Bronchial epithelial cell (primary cell): Measurements from ENCODE around the gene GIT1. TPM values are rescaled to one million over a fixed set of nuclear protein-coding genes. Genes with fewer than 3 reads are reported as not detected.

Experiments
- DNase-seq: peaks from one replicate; pipeline ENCODE4 v3.0.0-alpha.2; 2010; ENCODE audit warnings: low read depth
- FAIRE-seq: peaks from 2 replicates; lab custom pipeline; 2011; peaks lifted over from hg19 to GRCh38; lab: Jason Lieb, UNC
- H3K27me3 ChIP-seq: 2 replicates; pipeline ENCODE4 v1.5.1; 2011; ENCODE audit warnings: low read length; ENCODE audit not compliant: control insufficient read depth, insufficient read depth
- H3K36me3 ChIP-seq: 2 replicates; pipeline ENCODE4 v1.5.1; 2011; ENCODE audit warnings: low read length; ENCODE audit not compliant: control insufficient read depth, insufficient read depth
- H3K4me3 ChIP-seq: 2 replicates; pipeline ENCODE4 v1.5.1; 2011; ENCODE audit warnings: mild to moderate bottlenecking, low read depth, low read length, control low read depth
- total RNA-seq: library from RNA; depleted of rRNA; stranded (reverse); fragments of >200 nt; gene quantifications from 2 replicates; pipeline ENCODE4 v1.2.1, GENCODE V29; 2014
- TF ChIP-seq, protein P1 (sequence below): IDR thresholded peaks from 2 replicates; pipeline ENCODE4 v1.5.1; 2011; ENCODE audit warnings: mild to moderate bottlenecking, moderate library complexity, low read length, control low read depth, inconsistent platforms; ENCODE audit not compliant: insufficient read depth, severe bottlenecking

GIT1 gene
- total RNA-seq, 1 donor from 2014 or later: 16.3 TPM

DNA sequence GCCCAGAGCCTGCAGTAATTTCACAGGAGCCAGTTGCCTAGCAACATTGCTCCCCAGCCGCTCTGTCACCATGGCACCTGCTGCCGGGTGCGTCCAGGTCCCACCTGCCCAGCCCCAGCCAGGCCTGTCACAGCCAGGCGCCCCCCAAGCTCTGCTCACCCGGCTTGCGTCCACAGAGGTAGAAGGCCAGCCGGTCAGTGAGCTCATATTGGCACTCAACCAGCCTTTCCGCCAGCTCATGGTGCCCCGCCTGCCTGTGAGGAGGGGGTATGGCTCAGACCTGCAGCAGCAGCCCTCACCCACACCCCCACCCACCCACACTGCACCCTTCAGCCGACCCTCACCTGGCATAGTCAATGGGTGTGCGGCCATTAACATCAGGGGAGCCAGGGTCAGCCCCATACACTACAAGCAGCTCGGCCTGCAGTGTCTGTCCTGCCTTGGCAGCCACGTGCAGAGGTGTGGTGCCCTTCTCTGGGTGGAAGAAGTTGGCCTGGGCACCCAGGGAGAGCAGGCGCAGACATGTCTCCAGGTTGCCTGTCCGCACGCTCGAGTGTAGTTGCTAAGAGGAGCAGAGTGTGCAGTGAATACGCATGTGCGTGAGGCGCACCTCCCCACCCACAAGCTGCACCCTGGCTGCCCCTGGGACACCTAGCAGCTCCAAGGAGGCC is 7.7 kb downstream of the GIT1 start:
- H3K4me3 ChIP-seq: no peak overlapping the region
- peaks cover 33% of the 10 kb centered on the region for H3K36me3 ChIP-seq
- DNase-seq: peak; percentile 93
- peak; percentile 89 for FAIRE-seq
- H3K27me3 ChIP-seq: no peaks in the 10 kb centered on the region
- TF ChIP-seq, protein P1, sequence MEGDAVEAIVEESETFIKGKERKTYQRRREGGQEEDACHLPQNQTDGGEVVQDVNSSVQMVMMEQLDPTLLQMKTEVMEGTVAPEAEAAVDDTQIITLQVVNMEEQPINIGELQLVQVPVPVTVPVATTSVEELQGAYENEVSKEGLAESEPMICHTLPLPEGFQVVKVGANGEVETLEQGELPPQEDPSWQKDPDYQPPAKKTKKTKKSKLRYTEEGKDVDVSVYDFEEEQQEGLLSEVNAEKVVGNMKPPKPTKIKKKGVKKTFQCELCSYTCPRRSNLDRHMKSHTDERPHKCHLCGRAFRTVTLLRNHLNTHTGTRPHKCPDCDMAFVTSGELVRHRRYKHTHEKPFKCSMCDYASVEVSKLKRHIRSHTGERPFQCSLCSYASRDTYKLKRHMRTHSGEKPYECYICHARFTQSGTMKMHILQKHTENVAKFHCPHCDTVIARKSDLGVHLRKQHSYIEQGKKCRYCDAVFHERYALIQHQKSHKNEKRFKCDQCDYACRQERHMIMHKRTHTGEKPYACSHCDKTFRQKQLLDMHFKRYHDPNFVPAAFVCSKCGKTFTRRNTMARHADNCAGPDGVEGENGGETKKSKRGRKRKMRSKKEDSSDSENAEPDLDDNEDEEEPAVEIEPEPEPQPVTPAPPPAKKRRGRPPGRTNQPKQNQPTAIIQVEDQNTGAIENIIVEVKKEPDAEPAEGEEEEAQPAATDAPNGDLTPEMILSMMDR: no peak

DNA sequence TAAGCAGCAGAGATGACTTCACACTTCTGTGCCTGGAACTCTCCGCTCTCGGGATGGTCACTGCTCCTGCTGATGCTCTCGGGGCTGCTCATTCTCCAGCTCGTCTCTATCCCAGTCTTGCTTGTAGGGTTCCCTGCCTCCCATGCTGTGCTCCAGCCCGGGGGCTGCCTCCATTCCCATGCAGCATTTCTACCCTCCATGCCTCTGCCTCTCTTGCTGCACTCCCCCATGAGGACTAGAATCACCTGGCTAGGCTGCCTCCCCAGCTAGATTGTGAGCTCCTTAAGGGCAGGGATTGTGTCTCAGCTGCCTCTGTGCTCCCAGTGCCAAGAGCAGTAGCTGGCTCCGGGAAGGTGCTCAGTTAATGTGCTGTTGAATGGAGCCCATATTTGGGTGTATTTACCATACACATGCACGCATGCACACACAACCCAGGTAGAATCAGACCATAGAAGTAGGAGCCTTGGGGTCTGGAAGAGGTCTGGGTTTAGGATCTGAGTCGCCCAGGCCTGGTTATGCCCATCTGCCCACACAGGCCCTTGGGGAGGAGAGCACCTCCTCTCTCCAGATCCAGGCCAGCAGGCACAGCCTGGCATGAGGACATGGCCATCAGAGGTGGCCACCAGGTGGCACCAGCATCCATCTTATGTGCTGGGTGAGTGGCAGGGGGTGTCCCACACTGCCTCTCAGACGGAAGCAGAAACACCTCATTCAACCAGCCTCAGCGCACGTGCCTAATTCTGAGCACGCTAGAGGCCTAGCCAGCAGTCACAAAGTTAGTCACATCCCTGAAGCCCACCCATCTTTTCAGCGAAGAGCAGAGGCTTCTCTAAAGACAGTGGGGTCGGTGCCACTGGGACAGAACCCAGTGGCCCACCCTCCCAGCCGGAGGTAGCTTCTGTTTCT is 9.3 kb downstream of the GIT1 start:
- no peaks in the 10 kb centered on the region for H3K27me3 ChIP-seq
- DNase-seq: peak; percentile 68
- peaks cover 45% of the 10 kb centered on the region for H3K36me3 ChIP-seq
- no peak overlapping the region for H3K4me3 ChIP-seq
- peak; percentile 95 for FAIRE-seq
- TF ChIP-seq, protein P1: peak; percentile 97

- no peak overlapping the region for H3K4me3 ChIP-seq
- TF ChIP-seq, protein P1: no peak
- H3K36me3 ChIP-seq: peaks cover 49% of the 10 kb centered on the region
- FAIRE-seq: no peak
- no peaks in the 10 kb centered on the region for H3K27me3 ChIP-seq
- DNase-seq: no peak
These were observed 10.6 kb downstream of the GIT1 start for GRCh38 chr17:29578626-29579485.

- H3K36me3 ChIP-seq: peaks cover 47% of the 10 kb centered on the region
- no peak for DNase-seq
These were observed 11.8 kb downstream of the GIT1 start for GRCh38 chr17:29577385-29578211.

More at GRCh38 chr17:29577385-29578211, 11.8 kb downstream of the GIT1 start:
- no peak overlapping the region for H3K4me3 ChIP-seq
- no peaks in the 10 kb centered on the region for H3K27me3 ChIP-seq
- no peak for FAIRE-seq
- TF ChIP-seq, protein P1: no peak
